Raji (cell line): ENCODE measurements around the gene PIK3C2B.

Experiments used
- POLR2A ChIP-seq: IDR thresholded peaks from 2 replicates; pipeline ENCODE4 v1.6.1; 2011; ENCODE audit warnings: low read depth, low read length, control low read depth; ENCODE audit not compliant: insufficient read depth

PIK3C2B gene

DNA sequence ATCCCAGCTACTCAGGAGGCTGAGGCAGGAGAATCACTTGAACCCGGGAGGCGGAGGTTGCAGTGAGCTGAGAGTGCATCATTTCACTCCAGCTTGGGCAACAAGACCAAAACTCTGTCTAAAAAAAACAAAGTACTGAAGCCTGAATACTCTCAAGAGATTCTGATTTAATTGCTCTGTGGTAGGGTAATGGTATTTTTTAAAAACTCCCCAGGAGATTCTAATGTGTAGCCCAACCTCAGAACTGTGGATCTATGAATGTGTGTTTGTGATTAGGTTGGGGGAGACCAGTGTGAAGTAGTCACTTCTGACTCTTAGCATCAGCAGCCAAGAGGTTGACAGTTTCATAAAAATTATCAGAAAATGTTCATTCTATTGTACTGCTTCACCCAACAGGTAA is 21.9 kb downstream of the PIK3C2B start:
- TF ChIP-seq POLR2A, result no peak

GRCh38 chr1:204471687-204472086 is 22.9 kb downstream of the PIK3C2B start:
- TF ChIP-seq POLR2A, result no peak

DNA sequence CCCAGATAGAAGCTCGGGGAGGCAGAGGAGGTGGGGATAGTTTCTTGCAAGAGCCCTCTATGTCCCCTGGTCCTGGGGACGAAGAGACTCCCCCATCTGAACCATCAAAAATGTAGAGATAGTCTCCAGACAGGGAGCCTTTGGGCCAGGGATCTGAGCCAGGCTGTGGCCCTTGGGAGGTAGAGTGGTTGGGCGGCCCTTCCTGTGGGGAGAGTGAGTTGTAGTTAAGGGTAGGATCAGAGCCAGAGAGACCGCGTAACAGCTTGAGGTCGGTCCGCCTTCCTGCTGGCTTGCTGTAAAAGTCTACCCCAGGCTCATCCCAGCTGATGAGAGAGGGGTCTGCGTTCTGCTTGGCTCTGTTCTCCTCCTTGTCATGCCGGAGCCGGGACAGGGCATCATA is 25.3 kb downstream of the PIK3C2B start:
- no peak for TF ChIP-seq POLR2A

- no peak for TF ChIP-seq POLR2A
Observed at GRCh38 chr1:204468766-204469302, 25.8 kb downstream of the PIK3C2B start.

- TF ChIP-seq POLR2A, result no peak
Observed at GRCh38 chr1:204468206-204468605, 26.4 kb downstream of the PIK3C2B start.

GRCh38 chr1:204466416-204467405 is 27.9 kb downstream of the PIK3C2B start:
- TF ChIP-seq POLR2A, result no peak

- no peak for TF ChIP-seq POLR2A
Observed at GRCh38 chr1:204465546-204466415, 28.8 kb downstream of the PIK3C2B start.

GRCh38 chr1:204464701-204465100 is 29.9 kb downstream of the PIK3C2B start:
- TF ChIP-seq POLR2A, result no peak

- TF ChIP-seq POLR2A, result no peak
Observed at GRCh38 chr1:204464187-204464631, 30.4 kb downstream of the PIK3C2B start.

DNA sequence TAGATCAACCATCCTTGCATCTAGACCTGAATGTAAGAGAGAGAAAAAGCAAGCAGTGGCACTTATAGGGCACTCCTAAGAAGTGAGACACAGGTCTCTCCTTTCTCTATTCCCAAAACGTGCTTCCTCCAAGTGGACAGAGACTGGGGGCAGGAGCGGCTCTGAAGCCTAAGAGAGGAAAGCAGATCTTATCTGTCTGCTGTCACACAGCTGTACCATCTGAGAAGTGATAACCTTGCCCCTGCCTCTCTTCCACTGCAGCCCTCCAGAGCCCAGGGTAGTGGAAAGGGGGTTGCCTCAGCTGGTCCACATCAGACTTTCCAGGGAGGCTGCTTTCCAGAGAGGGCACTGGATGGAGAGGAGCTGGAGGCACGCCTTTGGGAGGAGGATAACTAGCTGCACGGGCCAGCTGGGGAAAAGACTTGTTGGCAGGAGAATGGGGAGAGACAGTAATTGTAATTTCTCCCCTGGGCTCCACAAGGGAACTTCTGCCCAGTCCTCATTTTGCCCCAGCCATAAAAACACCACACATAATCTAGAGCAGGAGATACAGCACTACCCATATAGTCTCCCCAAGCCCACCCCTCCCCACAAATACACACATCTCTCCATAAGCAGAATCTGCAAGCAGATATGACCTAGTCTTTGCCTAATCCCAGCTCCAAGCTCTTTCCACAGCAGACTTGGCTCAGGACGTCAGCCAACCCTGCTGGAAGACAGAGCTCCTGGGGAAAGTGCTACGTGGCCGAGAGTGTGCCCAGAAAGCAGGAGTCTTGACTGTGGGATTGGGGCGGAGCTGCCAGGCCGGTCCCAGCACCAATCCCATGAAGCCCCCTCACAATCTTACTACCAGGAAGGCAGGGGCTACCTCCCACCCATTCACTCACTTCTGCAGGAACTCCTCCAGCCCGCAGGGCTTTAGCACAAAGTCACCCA is 31.2 kb downstream of the PIK3C2B start:
- TF ChIP-seq POLR2A, result no peak

GRCh38 chr1:204462229-204462561 is 32.4 kb downstream of the PIK3C2B start:
- no peak for TF ChIP-seq POLR2A

GRCh38 chr1:204461331-204462228 is 33.0 kb downstream of the PIK3C2B start:
- no peak for TF ChIP-seq POLR2A

DNA sequence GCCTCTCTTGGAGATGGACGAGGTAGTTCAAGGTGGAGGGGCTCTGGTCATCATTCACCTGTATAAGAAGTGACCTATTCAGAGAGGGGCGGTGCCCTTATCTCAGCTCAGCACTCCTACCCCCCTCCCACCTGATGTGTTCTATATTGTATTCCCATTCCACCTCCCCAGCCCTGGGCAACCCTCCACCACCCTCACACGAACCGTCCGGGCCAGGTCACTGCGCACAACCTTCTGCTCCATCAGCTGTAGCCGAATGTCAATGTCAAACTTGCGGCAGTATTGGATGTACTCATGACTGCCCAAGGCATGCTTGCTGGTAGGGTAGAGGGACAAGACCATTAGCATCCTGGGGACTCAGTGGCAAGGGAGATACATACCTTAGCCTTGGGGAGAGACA is 34.3 kb downstream of the PIK3C2B start:
- TF ChIP-seq POLR2A, result no peak

GRCh38 chr1:204459706-204460105 is 34.9 kb downstream of the PIK3C2B start:
- no peak for TF ChIP-seq POLR2A

- TF ChIP-seq POLR2A, result no peak
Observed at GRCh38 chr1:204457666-204458065, 36.9 kb downstream of the PIK3C2B start.
